SW480 (cell line): ENCODE data around the gene FTO.
"Not testable (repeated sequence)": the region's sequence is repeated elsewhere in the genome, so short reads cannot be mapped to it uniquely, and the experiment has no call there.

Experiments
- DNase-seq: peaks from one replicate; pipeline ENCODE4 v3.0.0-alpha.2; 2016; ENCODE audit warnings: low spot score

Gene FTO

DNA sequence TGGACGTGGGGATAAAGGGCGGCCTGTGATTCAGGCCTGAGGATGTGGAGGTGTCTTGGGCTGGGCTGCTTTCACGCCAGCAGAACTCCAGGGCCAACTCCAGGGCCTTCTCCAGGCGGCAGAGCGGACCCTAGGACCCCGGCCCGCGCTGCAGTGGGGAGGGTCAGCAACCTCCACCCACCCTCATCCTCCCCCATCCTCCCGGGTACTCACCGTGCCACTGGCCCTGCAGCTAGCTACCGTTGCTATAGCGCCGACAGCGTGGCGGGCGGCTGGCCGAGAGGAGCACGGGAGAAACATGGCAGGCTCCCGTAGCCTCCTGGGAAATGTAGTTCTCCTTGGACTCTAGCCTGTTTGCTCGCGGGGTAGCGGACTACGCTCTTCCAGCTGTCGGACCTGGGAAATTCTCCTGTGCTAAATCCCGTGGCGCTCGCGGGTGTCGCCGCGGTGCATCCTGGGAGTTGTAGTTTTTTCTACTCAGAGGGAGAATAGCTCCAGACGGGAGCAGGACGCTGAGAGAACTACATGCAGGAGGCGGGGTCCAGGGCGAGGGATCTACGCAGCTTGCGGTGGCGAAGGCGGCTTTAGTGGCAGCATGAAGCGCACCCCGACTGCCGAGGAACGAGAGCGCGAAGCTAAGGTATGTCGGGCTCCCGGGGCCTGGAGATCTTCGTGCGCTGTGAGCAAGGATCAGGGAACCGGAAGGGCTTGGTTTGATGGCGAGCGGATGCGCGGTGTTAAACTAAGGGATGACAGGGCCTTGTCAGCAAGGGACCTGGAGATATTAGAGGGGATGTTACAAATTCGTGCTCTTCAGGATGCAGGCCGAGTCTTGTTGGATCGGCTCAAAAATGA, at the start of gene FTO, which contains the start of gene RPGRIP1L:
Gene FTO (plus strand): TSS at position 567 of the 855 bp plus-strand sequence.
Gene RPGRIP1L (minus strand): TSS at position 270 of the 855 bp plus-strand sequence. CDS start 3,136 bp downstream, outside the sequence.
- peak; percentile 98 for DNase-seq

- no peak for DNase-seq
Observed at GRCh38 chr16:53654946-53655345, 49.0 kb upstream of the FTO start.

DNA sequence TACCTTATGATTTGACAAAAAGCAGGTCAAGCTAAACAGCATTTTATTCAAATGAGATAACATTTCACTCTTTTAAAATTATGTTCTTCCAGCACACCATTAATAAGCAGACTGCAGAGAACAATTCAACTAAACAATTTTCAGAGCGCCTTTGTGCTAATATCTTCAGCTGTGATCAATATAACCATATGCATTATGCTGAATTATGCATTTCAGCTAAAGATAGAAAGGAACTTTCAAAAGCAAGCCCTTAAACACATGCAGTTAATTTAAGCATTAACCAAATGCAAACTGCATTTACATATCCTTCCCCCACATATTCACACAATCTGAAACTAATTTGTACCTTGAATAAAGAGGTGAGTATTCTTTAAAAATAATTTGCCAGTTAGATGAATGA, 41.9 kb upstream of the FTO start:
- no peak for DNase-seq

DNA sequence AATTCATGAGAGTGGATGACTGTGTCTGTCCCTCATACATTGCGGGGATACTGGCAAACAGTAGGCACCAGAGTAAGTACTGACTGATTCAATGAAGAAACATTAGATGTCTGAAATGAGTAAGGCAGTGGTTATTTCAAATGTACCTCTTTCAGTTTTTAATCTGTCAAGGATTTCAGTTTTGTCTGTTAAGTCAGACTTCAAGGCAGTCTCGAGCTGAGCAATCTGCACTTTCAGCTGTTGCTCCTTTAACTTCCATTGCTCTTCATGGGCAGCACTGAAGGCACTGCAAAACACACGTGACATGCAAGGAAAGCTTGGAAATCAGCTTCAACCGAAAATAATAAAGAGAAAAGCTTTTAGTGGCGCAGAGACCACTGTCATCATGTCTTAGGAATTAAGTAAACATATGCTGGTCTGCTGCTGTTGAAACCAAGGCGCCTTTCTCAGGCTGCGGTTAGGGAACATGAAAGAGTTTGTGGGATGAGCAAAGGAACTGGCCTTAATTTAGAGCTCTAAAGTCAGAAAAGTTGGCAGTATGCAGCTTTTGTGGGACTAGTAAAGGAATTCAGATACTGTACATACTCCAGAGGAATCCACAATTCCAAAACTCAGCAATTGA, 39.1 kb upstream of the FTO start:
- DNase-seq = no peak

- DNase-seq = no peak
Observed at GRCh38 chr16:53666786-53667415, 37.1 kb upstream of the FTO start.

DNA sequence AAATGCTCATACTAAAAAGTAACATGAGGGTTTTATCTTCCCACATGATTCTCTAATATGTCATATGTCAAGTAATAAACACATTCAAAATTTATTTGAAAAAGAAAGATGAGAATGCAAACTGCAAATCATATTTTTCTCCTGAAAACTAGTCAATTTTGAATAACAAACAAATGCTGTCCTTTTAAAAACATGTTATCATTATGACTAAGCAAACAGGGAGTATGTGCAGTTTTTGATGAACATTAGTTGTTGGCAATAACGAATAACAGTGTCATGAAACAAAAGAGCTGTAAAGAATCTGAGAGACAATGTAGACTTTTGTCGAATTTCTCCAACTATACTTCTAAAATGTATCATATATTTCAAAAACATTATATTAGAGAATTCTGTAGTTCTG, 35.1 kb upstream of the FTO start:
- DNase-seq = no peak

DNA sequence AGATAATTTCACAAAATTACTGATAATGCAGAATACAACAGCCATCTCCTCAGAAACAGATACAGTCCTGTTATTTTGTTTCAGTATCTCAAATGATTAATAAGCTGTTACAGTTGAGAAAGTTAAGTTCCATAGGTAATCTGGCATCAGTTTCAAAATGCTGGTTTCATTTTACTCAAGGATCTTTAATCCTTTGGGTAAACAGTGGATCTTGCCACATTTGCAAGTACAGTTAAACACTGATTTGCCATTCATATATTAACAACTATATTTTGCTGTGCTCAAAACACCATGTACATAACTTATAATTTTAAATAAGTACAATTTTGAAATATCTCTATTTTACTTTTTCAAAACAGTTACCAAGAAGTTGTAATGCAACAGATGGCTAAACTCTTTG, 31.5 kb upstream of the FTO start:
- DNase-seq = no peak

DNA sequence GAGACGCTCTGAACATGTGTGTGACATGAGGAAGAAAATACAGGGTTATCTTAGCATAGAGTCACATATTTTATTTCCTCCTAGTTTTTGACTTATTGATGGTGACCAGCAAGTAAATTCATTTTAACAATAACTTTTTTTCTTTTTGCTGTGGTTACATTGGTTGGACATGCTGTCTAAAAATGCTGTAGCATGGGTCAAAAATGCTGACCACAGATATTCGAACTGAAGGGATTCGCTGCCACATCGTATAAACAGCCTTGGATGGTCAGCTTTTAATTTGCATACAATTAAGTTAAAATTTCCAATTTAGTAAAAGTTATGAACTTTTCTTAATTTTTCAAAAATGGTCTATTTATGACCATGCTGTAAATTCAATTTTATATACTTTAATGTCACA, 30.8 kb upstream of the FTO start:
- DNase-seq = no peak

DNA sequence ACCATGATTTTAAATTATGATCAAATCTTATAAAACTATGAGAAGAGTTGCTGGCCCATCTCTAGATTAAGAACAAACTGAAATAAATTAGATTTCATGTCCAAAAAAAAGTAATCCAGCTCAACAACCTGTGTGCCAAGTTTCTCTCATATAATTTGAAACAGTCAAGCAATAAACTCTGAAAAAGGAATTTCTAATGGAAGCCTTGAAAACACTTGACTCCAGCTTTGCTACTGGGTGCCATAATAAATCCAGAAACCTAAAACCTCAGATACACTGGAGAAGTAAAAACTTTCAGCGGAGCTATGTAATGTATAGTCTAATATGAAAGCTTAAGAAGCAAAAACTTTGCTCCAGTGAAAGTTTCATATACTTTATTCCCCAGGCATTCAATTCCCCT, 25.8 kb upstream of the FTO start:
- no peak for DNase-seq

DNA sequence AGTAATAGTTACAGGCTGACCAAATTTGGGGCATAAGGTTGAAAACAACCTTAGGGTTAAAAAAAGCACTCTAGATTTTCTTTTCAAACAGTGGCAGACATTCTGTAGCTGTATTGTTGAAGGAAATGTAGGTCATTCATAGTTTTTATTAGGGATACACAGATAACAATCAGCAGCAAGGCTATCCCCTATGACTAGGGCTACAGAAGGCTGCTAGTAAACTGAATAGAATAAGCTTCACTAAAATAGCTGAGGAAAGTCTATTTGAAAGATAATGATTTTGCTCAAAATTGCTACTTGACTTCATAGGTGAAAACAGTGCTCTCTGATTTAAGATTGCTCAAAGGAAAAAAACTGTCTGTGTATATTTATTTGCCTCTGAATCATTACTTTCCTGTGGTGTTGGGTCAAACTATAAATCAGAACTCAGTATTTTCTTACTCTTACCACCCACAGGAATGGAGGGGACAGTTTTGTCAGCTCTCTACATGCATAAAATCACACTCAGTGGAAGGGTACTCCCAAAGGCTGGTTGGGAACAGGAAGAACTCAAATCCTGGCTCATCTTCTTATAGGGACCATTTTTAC, 25.1 kb upstream of the FTO start:
- DNase-seq = no peak

- DNase-seq = no peak
Observed at GRCh38 chr16:53680756-53681155, 23.2 kb upstream of the FTO start.

DNA sequence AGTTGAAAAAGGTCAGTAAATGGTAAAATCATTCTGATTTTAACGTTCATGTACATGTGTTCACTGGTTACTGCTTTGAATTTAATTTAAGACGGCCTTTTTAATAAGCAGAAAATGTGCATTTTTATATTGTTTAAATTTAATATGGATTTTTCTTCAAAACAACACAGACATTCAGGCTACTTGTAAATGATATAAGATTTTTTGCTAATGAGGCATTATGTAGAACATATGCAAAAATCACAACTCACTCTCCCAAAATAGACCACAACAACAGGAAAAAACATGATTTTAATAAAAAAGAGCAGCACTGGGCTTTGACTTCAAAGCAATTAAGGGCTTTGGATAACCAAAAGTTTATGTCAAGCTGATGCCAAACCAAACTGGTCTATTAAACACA, 22.6 kb upstream of the FTO start:
- no peak for DNase-seq

DNA sequence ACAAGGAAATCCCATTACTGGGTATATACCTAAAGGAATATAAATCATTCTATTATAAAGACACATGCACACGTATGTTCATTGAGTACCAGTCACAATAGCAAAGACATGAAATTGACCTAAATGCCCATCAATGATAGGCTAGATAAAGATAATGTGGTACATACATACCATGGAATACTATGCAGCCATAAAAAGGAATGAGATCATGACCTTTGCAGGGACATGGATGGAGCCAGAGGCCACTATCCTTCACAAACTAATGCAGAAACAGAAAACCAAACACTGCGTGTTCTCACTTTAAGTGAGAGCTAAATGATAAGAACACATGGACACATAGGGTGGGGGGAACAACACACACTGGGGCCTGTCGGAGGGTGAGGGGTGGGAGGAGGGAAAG, 18.6 kb upstream of the FTO start:
- DNase-seq = not testable (repeated sequence)

GRCh38 chr16:53686710-53687109, 17.2 kb upstream of the FTO start:
- DNase-seq = no peak

DNA sequence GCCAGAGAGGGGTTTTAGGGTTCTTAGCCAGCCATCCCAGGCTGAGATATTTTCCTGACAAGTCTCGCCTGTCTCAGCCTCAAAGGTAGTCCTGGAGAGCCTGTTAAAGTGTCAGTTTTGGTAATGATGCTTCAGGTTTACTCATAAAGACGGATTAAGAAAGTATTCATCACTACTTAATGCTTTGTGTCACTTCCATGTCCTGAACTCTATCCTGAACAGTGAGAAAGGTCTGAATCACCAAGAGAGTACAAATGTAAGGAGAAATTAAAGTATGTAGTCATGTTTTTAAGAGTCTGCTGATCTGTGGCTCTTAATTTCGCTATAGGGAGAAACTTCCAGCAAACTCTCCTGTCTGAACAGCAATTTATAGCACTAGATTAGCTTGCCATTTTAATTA, 14.3 kb upstream of the FTO start:
- DNase-seq = no peak

DNA sequence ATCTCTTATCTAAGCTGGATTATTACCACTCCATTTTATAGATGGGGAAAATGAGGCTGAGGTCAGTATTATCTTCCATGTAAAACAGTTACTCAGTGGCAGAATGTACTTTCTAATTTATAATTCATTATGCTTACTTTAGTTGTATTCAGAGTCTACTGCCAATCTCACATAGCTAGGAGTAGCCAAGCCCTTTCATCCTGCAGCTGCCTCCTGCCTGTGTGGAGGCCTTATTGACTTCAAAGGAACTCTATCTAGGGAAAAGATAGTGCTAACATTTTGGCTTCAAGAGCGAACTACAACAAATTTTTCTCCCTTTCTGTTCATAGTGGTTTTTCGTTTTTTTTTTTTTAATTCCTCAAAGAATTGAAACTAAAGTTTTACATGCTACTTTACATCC, 13.2 kb upstream of the FTO start:
- no peak for DNase-seq

DNA sequence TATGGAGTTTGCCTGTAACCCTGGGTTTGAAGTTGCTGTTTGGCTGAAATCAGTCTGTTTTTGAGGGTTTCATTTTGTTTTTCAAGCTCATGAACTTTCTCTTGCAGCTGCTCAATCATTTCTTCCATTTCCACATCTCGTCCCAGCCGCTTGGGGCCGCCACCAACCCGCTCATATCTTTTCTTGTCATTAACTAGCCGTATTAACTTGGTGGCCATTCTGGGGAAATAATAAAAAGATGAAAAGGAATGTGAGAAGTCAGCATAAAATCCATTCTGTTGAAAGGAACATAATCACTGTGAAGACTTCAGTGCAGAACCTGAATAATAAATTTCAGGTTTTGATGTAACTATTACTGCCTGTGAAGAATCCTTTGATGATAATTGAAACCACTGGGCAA, 11.8 kb upstream of the FTO start:
- no peak for DNase-seq

DNA sequence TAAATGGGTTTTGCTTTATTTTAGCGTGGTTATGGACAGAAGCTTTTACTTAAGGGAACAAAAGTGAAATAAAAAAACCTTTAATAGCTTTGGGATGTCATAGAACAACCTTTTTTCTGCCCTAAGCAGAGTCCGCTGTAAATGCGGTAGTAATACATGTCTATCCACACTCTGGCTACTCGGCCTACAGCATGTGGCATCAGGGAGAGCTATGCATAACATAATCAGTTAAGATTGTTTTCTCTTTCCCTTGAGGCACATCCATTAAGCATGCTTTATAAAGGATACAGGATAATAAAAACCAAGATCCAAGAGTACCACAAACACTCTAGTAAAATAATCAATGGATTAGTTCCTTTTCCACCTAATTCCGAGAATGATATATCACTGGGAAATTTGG, 10.6 kb upstream of the FTO start:
- no peak for DNase-seq

DNA sequence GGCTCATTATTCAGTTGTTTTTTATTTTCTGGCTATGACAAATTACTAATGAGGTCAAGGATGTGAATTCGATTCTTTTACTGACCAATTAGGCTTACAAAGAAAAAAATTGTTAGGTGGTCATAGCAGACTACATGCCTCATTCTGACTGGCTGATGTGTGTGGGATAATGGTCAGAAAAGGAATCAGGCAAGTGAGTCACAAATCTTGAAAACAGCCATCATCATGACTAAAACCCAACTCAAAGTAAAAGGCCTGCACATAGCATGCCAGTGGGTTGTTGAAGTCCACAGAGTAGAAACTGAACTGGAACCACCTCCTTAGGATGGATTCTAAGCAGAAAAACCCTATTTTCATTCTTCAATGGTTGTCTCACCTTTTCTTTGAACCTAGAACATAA, 8.9 kb upstream of the FTO start:
- DNase-seq = no peak

DNA sequence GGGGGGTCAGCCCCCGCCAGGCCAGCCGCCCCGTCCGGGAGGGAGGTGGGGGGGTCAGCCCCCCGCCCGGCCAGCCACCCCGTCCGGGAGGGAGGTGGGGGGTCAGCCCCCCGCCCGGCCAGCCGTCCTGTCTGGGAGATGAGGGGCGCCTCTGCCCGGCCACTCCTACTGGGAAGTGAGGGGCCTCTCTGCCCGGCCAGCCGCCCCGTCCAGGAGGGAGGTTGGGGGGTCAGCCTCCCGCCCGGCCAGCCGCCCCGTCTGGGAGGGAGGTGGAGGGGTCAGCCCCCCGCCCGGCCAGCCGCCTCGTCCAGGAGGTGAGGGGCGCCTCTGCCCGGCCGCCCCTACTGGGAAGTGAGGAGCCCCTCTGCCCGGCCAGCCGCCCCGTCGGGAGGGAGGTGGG, 5.7 kb upstream of the FTO start:
- not testable (repeated sequence) for DNase-seq

DNA sequence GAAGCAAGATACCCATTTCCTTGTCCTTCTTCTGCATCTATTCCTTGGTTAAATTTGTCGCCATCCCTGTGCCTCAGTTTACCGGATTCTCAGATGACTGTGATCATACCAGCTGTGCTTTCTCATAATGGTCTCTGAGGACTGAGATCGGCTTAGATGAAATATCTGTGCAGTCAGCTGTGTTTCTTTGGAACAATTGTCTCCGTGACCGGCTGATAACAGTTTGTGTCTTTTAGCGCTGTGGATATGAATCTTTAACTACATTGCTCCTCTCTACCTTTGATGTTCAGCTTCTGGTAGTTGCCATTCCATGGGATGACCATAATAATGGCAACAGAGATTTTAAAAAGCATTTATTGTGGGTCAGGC, 473 bp downstream of the FTO start:
- DNase-seq = no peak

- no peak for DNase-seq
Observed at GRCh38 chr16:53707671-53708070, 3.7 kb downstream of the FTO start.

DNA sequence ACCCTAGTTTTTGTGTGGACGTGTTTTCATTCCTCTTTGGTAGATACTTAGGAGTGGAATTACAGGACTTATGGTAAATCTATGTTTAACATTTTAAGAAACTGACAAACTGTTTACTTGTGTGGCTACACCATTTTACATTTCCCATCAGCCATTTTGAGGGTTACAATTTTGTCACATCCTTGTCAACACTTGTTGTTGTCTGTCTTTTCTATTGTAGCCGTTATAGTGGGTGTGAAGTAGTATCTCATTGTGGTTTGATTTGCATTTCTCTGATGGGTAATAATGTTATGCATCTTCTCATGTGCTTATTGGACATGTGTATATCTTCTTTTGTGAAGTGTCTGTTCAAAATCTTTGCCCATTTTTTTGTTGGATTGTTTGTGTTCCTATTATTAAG, 4.5 kb downstream of the FTO start:
- DNase-seq = no peak
